Gastroesophageal sphincter (tissue), 3 donors: ENCODE results near the gene APOD.

Experiments
- CTCF ChIP-seq, 4 experiments: fragments of 200-600 bp in 2 of 4; fragments of 450-650 bp in 2 of 4; sonication (generic) in 1 of 4; IDR thresholded peaks; one replicate each; pipeline ENCODE4 v1.5.1; 2017 to 2019; ENCODE audit warnings: antibody characterized with exemption in 4 of 4, mild to moderate bottlenecking in 2 of 4, moderate library complexity in 2 of 4
- POLR2A ChIP-seq, 2 donors: fragments of 450-650 bp; IDR thresholded peaks; one replicate each; pipeline ENCODE4 v1.6.1; 2017; ENCODE audit warnings: antibody characterized with exemption in 2 of 2, mild to moderate bottlenecking in 2 of 2, moderate library complexity in 1 of 2
- POLR2AphosphoS5 ChIP-seq: sonication (generic); formaldehyde crosslinking; IDR thresholded peaks from one replicate; pipeline ENCODE4 v1.6.1; 2017; ENCODE audit warnings: antibody characterized with exemption

GRCh38 chr3:195578565-195578964, 5.2 kb downstream of the APOD start:
- TF ChIP-seq CTCF (IDR thresholded peaks at IDR 0.05) (no peak), POLR2AphosphoS5 (no peak), POLR2A (IDR thresholded peaks at IDR 0.05) (no peak)
